Measurements from ENCODE around the gene TIMP4.

The TIMP4 gene

DNA sequence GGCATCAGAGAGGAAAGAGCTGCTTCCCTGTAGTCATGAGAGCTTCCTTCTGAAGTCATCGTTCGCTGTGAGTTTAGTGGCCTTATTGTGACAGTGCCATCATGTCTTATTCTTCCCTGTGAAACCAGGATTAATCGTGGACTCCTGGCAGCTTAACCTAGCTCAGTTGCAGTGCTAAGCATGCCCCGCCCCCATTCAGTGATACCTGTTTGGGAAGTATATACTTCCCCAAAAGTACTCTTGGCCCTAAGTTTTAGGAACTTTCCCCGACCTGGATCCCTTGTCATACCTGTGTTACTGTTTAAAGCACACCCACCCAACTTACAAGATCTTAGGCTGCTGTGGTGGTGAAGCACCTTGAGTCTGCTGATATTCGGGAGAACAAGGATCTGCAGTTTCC is 32.1 kb upstream of the TIMP4 start:
- no peak overlapping the region for H3K4me3 Mint-ChIP-seq
- no peaks in the 10 kb centered on the region for H3K36me3 Mint-ChIP-seq (ENCODE audit: low read depth)
- H3K27me3 Mint-ChIP-seq = peaks cover 2% of the 10 kb centered on the region
- H3K4me1 Mint-ChIP-seq (ENCODE audit: low read depth) = peaks cover 93% of the 10 kb centered on the region
- H3K9me3 Mint-ChIP-seq = no peaks in the 10 kb centered on the region
- intact Hi-C loops (cut with micrococcal nuclease) = loop anchor here (5.0 kb wide), 2 partner anchors 96 to 111 kb away; partner anchors contain the start of gene PPARG
- peak overlapping the region; percentile 95 for H3K27ac Mint-ChIP-seq

DNA sequence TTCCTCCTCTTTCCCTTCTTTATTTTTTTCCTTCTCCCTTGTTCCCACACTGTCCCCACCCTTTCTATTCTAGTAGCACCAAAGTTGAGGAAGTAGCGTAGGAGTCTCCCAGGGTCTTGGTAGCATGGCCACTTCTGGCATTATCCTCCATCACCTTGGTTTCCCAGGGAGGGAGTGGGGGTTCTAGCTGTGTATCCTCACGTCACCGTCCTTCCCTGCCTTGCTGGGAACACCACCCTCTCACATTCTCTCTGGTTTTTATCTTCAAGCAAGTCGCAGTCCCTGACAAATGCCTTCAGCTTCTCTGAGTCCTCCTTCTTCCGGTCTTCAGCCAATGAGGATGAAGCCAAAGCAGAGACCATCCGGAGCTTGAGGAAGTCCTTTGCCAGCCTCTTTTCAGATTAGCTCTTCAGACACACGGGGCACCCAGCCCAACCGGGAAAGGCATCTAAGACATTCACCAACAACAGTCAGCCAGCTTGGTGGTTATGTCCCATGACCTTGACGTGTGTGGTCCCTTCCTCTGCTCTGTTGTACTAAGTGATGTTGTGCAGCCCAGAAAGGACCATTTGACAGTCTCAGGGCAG is 31.6 kb upstream of the TIMP4 start:
- H3K9me3 Mint-ChIP-seq = no peaks in the 10 kb centered on the region
- no peaks in the 10 kb centered on the region for H3K36me3 Mint-ChIP-seq (ENCODE audit: low read depth)
- no peak overlapping the region for H3K4me3 Mint-ChIP-seq
- intact Hi-C loops (cut with micrococcal nuclease) = loop anchor here (5.0 kb wide), 2 partner anchors 97 to 112 kb away; partner anchors contain the start of gene PPARG
- H3K4me1 Mint-ChIP-seq (ENCODE audit: low read depth) = peaks cover 90% of the 10 kb centered on the region
- peak overlapping the region; percentile 95 for H3K27ac Mint-ChIP-seq
- peaks cover 2% of the 10 kb centered on the region for H3K27me3 Mint-ChIP-seq

DNA sequence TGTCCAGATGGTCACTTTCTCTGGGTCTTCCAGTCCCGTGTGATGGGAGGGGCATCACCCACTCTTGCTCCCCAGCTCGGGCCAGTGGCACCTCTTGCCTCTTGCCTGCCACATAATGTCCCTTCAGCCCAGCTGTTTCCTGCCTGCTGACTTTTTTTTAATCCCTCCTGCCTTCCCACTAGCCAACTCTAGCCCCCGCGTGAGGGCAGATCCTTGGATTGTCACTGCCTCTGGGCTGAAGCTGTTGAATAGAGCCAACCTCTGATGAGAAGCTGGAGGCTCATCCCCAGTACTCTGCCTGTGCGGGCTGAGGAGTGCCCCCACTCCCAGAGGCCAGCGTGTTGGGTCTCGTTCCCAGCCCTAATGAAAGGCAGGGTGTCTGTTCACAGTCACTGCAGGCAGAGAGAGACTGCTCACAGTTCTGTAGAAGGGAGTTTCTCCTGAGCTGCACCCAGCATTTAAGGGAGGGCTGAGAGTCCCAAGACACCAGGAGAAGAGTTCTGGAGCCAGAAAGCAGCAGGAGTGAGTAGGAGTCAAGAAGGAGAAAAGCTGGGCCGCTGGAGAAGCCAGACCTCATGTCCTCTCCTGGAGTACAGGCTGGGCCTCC is 30.1 kb upstream of the TIMP4 start:
- peaks cover 89% of the 10 kb centered on the region for H3K4me1 Mint-ChIP-seq (ENCODE audit: low read depth)
- no peaks in the 10 kb centered on the region for H3K36me3 Mint-ChIP-seq (ENCODE audit: low read depth)

DNA sequence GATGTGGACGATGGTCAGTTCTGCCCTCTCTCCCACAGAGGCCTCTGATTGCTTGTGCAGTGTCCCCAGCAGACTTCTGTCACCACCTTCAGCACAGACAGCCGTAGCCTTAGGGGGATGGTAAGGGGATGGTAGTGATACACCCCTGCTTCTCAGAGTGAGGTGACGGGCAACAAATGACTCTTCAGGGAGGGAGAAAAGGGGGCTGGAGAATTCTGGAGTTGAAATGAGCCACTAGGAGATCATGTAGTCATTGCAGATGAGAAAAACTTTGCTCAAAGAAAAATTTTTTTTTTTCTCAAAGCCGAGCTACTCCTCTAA is 29.6 kb upstream of the TIMP4 start:
- H3K27me3 Mint-ChIP-seq = no peaks in the 10 kb centered on the region
- intact Hi-C loops (cut with micrococcal nuclease) = loop anchor here (5.0 kb wide), 1 partner anchor 39 kb away; no protein-coding TSS in a partner anchor
- H3K9me3 Mint-ChIP-seq = no peaks in the 10 kb centered on the region
- H3K4me3 Mint-ChIP-seq = peak overlapping the region; percentile 45
- peaks cover 92% of the 10 kb centered on the region for H3K4me1 Mint-ChIP-seq (ENCODE audit: low read depth)
- no peaks in the 10 kb centered on the region for H3K36me3 Mint-ChIP-seq (ENCODE audit: low read depth)
- H3K27ac Mint-ChIP-seq = peak overlapping the region; percentile 95

More for the DNA sequence above, 30.1 kb upstream of the TIMP4 start:
- Mint-ChIP-seq H3K27me3 (no peaks in the 10 kb centered on the region), H3K9me3 (no peaks in the 10 kb centered on the region), H3K4me3 (peak overlapping the region; percentile 50), H3K27ac (peak overlapping the region; percentile 95)
- intact Hi-C loops (cut with micrococcal nuclease) = loop anchor here (5.0 kb wide), 1 partner anchor 39 kb away; no protein-coding TSS in a partner anchor

DNA sequence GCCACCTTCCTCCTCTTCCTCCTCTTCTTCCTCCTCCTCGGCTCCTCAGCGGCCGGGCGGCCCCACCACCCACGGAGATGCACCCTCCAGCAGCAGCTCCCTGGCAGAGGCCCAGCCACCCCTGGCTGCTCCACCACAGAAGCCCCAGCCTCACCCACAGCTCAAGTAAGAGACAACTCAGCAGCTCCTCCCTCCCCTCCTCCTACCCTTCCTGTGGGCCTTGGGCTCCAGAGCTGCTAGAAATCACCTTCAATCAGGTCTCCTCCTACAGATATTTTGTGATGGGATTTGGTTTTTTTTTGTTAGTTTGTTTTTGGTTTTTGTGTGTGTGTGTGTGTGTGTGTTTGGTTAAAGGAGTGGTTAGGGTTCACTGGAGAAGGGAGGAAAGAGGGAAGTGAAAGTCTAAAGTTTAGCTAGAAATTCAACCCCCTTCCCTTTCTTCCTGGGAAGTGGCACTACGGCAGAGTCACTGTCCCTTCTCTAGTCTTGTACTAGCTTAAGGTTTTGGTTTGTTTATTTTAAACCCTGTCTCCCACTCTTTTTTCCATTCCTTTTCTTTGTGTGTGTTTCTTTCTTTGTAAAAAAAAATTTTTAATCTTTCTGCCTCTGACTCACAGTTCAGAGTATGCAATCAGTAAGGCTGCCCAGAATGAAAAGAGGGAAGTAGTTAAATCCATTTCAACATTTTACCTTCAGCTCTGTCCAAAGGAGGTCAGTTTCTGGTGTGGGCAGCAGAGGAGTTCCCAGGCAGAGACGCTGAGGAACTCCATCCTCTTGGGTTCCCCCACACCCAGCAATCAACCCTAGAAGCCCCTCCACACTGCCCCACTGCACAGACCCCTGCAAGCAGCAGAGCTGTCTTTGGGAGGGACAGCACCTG is 29.0 kb upstream of the TIMP4 start:
- peak overlapping the region; percentile 68 for H3K4me3 Mint-ChIP-seq
- H3K27me3 Mint-ChIP-seq = peaks cover 2% of the 10 kb centered on the region
- H3K27ac Mint-ChIP-seq = peak overlapping the region; percentile 95
- peaks cover 90% of the 10 kb centered on the region for H3K4me1 Mint-ChIP-seq (ENCODE audit: low read depth)
- H3K36me3 Mint-ChIP-seq (ENCODE audit: low read depth) = no peaks in the 10 kb centered on the region
- no peaks in the 10 kb centered on the region for H3K9me3 Mint-ChIP-seq
- intact Hi-C loops (cut with micrococcal nuclease) = loop anchor here (5.0 kb wide), 1 partner anchor 40 kb away; no protein-coding TSS in a partner anchor

DNA sequence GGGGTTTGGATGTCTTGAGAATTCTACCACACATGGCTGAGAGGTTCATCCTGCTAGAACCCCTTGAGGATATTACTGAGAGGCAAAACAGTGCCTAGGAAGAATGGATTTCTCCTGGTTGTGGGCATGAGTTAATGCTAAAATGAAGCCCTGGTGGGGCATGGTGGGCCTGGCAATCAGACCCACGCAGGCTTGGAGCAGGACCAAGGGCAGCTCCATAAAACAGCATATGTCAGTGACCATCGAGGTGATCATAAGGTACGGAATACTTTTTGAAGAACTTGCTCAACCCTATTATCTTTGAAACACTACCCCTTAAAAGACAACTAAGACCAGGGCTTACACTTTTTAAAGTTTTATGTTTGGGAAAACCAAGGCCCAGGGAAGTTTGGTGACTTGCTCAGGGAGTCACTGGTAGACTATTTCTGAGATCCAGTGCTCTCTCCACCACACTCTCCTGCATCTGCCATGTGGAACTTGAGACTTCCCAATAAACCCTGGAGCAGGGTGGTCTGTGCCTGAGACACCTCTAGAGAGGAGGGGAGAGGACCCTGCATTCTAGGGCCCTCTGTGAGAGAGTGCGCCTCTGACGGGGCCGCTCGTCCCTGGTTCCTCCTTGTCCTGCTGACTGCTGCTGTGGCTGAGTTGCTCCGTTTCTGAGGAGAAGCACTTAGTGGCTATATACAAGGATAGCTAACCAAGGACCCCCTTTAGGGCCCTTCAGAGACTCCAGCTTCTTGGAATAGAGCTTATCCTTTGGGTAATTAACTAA is 28.0 kb upstream of the TIMP4 start:
- Mint-ChIP-seq H3K4me3 (peak overlapping the region; percentile 52), H3K27me3 (peaks cover 4% of the 10 kb centered on the region), H3K9me3 (no peaks in the 10 kb centered on the region), H3K36me3 (ENCODE audit: low read depth) (no peaks in the 10 kb centered on the region), H3K27ac (peak overlapping the region; percentile 95), H3K4me1 (ENCODE audit: low read depth) (peaks cover 90% of the 10 kb centered on the region)
- intact Hi-C loops (cut with micrococcal nuclease) = loop anchor here (5.0 kb wide), 1 partner anchor 41 kb away; no protein-coding TSS in a partner anchor

DNA sequence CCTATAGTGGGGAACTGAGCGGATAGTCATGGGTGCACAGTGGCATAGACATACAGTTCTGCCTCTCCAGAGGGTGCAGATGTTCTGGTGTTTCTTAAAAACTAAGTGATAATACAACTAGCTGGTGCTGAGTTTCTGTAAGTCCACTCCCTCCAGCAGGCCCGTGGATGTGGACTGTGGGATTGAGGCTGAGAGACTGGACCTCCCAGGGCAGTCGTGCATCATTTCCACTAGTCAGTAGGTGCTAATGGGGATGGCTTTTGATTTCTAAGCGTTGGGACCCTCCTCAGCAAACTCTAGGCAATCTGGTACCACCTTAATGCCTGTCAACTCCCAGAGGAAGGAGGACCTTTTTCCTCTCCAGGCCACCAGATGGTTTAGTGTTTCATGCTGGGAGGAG is 27.3 kb upstream of the TIMP4 start:
- H3K36me3 Mint-ChIP-seq (ENCODE audit: low read depth) = no peaks in the 10 kb centered on the region
- H3K9me3 Mint-ChIP-seq = no peaks in the 10 kb centered on the region
- intact Hi-C loops (cut with micrococcal nuclease) = loop anchor here (5.0 kb wide), 1 partner anchor 41 kb away; no protein-coding TSS in a partner anchor
- H3K4me1 Mint-ChIP-seq (ENCODE audit: low read depth) = peaks cover 90% of the 10 kb centered on the region
- peak overlapping the region; percentile 95 for H3K27ac Mint-ChIP-seq
- no peak overlapping the region for H3K4me3 Mint-ChIP-seq
- peaks cover 4% of the 10 kb centered on the region for H3K27me3 Mint-ChIP-seq

DNA sequence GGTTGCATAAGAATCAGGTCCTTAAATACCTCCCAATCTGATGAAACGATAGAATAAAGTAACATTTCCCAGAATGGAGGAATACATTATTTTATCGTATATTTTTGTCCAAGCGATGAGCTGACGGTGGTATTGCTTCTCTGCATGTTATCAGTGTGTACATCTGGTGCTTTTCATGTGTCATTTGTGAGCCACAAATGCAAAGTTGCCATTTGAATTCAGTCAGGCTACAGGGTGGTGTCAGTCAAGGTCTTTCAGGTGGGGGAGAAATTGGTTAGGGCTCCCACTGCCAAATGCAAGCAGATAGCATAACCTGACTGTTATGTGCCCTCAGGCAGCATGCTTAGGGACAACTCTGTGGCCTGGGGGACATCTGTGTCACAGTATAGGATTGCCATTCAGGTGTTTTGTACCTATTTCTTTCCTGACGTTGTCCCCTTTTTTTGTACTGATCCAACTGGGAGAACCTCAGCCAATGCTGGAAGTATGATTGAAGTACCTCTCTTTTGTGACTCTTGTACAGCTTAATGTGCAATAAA is 26.5 kb upstream of the TIMP4 start:
- H3K4me3 Mint-ChIP-seq = no peak overlapping the region
- peaks cover 4% of the 10 kb centered on the region for H3K27me3 Mint-ChIP-seq
- H3K4me1 Mint-ChIP-seq (ENCODE audit: low read depth) = peaks cover 90% of the 10 kb centered on the region
- H3K9me3 Mint-ChIP-seq = no peaks in the 10 kb centered on the region
- intact Hi-C loops (cut with micrococcal nuclease) = loop anchor here (5.0 kb wide), 1 partner anchor 42 kb away; no protein-coding TSS in a partner anchor
- no peaks in the 10 kb centered on the region for H3K36me3 Mint-ChIP-seq (ENCODE audit: low read depth)
- H3K27ac Mint-ChIP-seq = no peak overlapping the region

DNA sequence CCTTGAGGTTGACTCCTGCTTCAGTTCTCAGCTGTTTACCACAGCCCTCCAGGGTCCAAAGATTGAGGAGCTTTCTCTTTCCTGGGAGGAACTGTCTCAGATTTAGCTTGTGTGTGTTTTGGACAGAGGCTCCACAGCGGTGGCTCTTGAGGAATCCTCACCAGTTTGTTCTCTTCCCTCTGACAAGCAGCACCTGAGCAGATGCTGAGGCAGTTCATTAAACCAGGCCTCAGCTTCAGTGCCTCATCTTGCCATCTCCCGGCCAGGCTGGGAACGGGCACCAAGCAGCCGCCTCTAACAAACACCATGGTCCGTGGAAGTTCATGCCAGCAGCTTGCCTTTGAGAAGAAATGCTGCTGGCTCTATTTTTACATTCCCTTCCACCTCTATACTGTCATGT is 25.8 kb upstream of the TIMP4 start:
- intact Hi-C loops (cut with micrococcal nuclease) = no loop called here
- peaks cover 4% of the 10 kb centered on the region for H3K27me3 Mint-ChIP-seq

DNA sequence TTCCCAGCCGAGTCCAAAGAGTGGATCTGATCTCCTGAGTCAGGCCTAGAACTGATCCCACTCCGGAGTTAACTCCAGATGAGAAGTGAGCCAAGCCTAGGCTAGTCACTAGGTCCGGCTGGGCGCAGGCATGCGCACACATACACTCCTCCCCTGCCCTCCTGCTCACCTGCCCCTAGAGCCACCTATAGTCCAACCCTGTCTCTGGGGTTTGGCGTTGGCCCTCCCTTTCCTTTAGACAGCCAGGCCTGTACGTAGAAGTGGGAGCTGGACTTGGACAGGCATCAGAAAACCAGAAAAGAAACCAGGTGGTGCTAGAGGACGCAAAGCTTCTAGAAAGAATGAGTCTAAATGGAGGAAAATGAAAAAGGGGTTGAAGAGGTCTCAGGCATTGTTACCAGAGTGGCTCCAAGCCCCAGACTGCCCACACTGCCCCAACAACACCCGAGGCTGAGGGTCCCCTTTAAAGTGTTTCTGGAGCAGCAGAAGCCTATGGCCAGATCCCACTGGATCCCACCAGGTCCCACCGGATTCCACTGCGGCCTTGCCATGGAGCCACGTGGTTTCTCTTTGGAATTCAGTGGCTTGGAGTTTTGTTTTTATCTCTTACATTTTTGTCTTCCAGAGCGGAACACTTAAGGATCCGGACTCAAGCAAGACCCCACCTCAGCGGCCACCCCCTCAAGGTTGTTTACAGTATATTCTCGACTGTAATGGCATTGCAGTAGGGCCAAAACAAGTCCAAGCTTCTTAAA is 24.2 kb upstream of the TIMP4 start:
- H3K27me3 Mint-ChIP-seq = peaks cover 4% of the 10 kb centered on the region
- intact Hi-C loops (cut with micrococcal nuclease) = no loop called here
- no peak overlapping the region for H3K4me3 Mint-ChIP-seq
- H3K36me3 Mint-ChIP-seq (ENCODE audit: low read depth) = no peaks in the 10 kb centered on the region
- no peaks in the 10 kb centered on the region for H3K9me3 Mint-ChIP-seq
- peaks cover 88% of the 10 kb centered on the region for H3K4me1 Mint-ChIP-seq (ENCODE audit: low read depth)
- peak overlapping the region; percentile 69 for H3K27ac Mint-ChIP-seq

More for the DNA sequence above, 25.8 kb upstream of the TIMP4 start:
- Mint-ChIP-seq H3K4me3 (no peak overlapping the region), H3K27ac (peak overlapping the region; percentile 18), H3K9me3 (no peaks in the 10 kb centered on the region), H3K36me3 (ENCODE audit: low read depth) (no peaks in the 10 kb centered on the region), H3K4me1 (ENCODE audit: low read depth) (peaks cover 90% of the 10 kb centered on the region)

DNA sequence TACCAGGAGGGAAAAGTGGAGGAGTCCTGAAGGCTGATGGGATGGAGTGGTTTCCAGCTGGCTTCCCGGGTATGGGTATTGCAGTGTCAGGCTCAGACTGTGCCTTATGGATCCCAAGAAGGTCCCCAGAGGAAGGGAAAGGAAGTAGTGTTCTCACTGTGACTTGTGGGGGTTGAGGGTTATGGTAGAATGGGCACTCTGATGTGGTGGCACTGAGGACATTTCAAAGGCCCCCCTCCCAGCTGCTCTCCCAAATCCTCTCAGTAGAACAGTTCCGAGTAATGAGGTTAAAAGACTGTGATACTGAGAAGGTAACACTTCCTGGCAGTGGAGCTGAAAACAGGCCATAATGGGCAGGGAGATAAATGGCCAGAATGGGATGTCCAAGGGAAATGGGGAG is 23.1 kb upstream of the TIMP4 start:
- H3K4me3 Mint-ChIP-seq = no peak overlapping the region
- H3K27ac Mint-ChIP-seq = peak overlapping the region; percentile 69
- no peaks in the 10 kb centered on the region for H3K9me3 Mint-ChIP-seq
- H3K4me1 Mint-ChIP-seq (ENCODE audit: low read depth) = peaks cover 87% of the 10 kb centered on the region
- no peaks in the 10 kb centered on the region for H3K36me3 Mint-ChIP-seq (ENCODE audit: low read depth)
- peaks cover 4% of the 10 kb centered on the region for H3K27me3 Mint-ChIP-seq
- intact Hi-C loops (cut with micrococcal nuclease) = no loop called here

DNA sequence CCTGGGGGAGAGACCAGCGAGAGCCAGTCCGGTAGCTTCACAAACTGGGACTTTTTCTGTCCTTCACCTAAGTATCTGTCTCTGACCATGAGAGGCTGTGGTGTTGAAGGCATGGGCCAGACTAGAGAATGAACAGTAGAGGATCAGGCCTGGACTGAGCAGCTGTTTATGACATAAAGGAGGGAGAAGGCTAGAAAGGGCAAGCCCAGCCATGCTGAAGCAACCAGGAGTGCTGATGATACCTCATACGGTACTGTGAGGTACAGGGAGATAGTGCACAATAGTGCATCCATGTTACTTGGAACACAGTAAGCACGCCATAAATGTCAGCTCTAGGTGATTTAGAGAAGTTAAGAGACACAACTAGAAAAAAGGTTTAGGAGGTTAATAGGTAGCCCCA is 22.6 kb upstream of the TIMP4 start:
- Mint-ChIP-seq H3K27ac (peak overlapping the region; percentile 47), H3K27me3 (peaks cover 4% of the 10 kb centered on the region), H3K9me3 (no peaks in the 10 kb centered on the region), H3K4me1 (ENCODE audit: low read depth) (peaks cover 84% of the 10 kb centered on the region), H3K4me3 (no peak overlapping the region), H3K36me3 (ENCODE audit: low read depth) (no peaks in the 10 kb centered on the region)
- intact Hi-C loops (cut with micrococcal nuclease) = no loop called here

DNA sequence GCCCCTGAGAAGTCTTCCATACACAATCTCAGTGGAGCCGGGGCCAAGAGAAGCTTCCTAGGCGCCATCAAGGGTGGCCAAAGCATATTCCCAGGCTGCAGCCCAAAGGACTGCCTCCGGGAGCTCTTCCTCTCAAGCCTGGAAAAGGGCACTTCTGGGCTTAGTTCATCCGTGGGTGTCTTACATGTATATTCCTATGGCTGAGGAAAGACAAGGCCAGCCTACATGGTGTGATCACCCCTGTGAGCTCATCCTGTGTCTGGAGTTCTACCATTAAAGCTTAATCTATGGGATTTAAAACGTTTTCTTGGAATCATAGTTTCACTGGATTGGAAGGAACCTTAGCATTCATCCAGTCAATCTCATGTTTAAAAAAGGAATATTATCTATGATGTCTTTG is 21.9 kb upstream of the TIMP4 start:
- peaks cover 4% of the 10 kb centered on the region for H3K27me3 Mint-ChIP-seq
- H3K9me3 Mint-ChIP-seq = no peaks in the 10 kb centered on the region
- intact Hi-C loops (cut with micrococcal nuclease) = no loop called here
- no peak overlapping the region for H3K4me3 Mint-ChIP-seq
- peak overlapping the region; percentile 47 for H3K27ac Mint-ChIP-seq
- no peaks in the 10 kb centered on the region for H3K36me3 Mint-ChIP-seq (ENCODE audit: low read depth)
- H3K4me1 Mint-ChIP-seq (ENCODE audit: low read depth) = peaks cover 86% of the 10 kb centered on the region
